ENCODE results near the gene SUPT20HL1.
"Not testable (repeated sequence)": the region's sequence is repeated elsewhere in the genome, so short reads cannot be mapped to it uniquely, and the experiment has no call there.

The SUPT20HL1 gene

GRCh38 chrX:24363432-24364181 lies 3.2 kb downstream of the SUPT20HL1 start:
- DNase-seq (ENCODE audit: low read depth in 2 of 3, low spot score in 2 of 3): not testable (repeated sequence)

DNA sequence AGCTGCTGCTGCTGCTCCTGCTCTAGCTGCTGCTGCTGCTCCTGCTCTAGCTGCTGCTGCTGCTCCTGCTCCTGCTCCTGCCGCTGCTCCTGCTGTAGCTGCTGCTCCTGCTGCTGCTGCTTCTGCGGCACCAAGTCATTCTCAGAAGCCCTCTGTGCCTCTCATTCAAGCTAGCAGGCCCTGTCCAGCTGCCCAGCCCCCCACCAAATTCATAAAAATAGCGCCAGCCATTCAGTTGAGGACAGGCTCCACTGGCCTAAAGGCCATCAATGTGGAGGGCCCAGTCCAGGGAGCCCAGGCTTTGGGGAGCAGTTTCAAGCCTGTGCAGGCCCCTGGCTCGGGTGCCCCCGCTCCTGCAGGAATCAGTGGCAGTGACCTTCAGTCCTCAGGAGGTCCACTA lies 3.9 kb downstream of the SUPT20HL1 start:
- no peak for DNase-seq (ENCODE audit: low read depth in 2 of 3, low spot score in 2 of 3)

DNA sequence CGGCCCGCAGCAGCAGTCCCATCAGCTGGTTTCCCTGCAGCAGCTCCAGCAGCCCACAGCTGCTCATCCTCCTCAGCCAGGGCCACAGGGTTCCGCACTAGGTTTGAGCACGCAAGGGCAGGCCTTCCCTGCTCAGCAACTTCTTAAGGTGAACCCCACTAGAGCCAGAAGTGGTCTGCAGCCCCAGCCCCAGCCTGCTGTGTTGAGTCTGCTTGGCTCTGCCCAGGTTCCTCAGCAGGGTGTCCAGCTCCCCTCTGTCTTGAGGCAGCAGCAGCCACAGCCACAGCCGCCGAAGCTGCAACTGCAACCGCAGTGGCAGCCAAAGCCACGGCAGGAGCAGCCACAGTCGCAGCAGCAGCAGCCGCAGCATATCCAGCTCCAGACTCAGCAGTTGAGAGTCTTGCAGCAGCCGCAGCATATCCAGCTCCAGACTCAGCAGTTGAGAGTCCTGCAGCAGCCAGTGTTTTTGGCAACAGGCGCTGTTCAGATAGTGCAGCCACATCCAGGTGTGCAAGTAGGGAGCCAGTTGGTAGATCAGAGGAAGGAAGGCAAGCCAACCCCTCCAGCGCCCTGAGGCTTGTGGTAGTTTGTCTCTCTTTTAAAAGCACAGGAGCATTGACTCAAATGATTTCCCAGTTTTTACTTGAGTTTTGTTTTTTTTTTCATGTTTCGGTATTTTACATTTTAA lies 4.6 kb downstream of the SUPT20HL1 start:
- no peak for DNase-seq (ENCODE audit: low read depth in 2 of 3, low spot score in 2 of 3)

DNA sequence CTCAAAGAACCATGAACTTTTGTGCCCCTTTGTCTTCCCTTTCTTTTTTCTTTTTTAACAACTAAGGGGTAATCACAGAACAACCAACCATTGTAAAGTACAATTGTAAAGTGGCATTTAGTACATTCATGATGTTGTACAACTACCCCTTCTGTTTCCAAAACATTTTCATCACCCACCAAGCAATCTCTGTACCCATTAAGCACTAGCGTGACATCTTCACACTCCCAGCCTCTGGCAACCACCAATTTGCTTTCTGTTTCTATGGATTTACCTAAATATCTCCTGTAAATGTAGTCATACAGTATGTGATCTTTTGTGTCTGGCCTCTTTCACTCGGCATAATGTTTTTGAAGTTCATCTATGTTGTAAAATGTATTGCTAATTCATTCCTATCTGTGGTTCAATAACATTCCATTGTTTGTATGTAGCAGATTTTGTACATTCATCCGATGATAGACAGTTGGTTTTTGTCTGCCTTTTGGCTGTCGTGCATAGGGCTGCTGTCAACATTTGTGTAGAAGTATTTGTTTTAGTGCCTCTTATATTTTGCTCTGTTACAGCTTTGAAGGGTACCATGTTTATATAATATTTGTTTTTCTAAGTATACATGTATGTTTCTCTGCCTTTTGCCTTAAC lies 6.4 kb downstream of the SUPT20HL1 start:
- not testable (repeated sequence) for DNase-seq (ENCODE audit: low read depth in 2 of 3, low spot score in 2 of 3)

DNA sequence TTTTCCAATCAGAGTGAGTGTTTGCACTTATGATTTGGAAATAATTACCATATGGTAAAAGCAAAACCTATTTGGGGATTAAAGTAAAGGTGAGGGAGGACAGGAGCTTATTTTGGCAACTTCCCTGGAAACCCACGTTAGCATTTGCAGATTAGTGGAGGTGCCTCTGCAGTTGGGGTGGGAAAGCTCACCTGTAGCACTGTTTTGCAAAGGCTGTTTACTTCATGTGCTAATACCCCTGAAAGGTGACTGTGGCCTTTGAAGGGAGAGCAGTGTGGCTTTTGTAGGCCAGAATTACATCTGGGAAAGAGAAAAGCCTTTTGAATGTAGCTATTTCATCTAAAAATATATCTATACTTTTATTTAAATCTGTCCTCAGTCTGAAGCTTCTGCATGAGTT lies 9.4 kb downstream of the SUPT20HL1 start:
- DNase-seq (ENCODE audit: low read depth in 2 of 3, low spot score in 2 of 3): no peak

DNA sequence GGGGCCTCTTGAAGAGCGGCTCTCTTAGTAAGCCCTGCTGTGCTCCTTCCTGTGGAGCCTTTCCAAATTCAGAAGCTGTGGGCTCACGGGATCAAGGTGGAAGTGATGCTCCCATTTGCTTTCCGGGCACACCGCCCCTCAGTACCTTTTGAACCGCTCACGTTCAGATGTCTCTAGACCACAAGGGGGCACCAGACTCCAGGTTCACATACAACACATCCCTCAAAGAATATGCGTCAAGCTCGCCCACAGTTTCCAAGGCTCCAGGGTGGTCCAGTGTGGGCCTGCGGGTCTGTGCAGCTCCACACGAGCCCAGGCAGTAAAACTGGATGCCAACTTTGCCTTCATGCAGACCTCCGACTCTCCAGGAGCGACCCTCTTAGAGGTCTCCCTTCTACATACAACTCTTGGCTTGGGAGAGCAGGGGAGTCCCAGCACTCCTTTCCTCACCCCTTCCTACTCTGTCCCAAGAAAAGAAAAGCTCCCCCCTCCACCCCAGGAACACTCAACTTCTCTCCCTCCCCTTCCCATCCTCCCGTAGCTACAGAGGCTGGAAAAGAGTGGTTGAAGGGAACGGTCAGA lies 11.0 kb downstream of the SUPT20HL1 start:
- peak; percentile 18 to 43 (median 24) for DNase-seq (ENCODE audit: low read depth in 2 of 3, low spot score in 2 of 3)

DNA sequence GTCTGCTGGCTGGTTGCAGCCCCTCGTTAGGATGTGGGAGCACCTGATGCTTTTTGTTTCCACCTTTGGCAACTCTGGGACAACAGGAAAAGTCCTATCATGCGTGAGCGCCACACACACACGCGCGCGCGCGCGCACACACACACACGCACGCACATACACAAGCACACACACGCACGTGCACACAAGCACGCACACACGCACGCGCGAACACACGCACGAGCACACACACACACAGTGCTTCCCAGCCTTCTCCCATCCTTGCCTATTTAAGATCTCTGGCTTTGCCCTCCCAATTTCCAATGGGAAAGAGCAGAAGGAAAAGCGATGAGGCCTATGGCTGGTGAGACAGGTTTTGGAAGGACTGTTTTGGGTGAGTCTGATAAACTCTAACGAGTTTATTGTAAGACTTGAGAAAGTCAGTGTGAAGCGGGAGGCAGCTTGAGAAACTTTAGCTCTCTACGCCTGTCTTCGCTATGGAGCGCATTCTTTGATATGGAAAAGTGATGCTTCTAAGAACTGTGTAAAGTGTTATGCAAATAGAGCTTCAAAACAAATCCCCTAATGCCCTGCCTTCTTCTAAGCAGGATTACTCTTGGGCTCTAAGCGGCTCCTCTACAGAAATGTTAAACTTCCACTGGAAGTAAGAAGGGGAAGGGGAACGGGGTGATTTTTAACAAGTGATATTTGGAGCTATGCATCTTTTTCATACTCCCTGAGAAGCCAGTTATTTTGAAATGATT lies 11.8 kb downstream of the SUPT20HL1 start:
- DNase-seq (ENCODE audit: low read depth in 2 of 3, low spot score in 2 of 3): no peak

DNA sequence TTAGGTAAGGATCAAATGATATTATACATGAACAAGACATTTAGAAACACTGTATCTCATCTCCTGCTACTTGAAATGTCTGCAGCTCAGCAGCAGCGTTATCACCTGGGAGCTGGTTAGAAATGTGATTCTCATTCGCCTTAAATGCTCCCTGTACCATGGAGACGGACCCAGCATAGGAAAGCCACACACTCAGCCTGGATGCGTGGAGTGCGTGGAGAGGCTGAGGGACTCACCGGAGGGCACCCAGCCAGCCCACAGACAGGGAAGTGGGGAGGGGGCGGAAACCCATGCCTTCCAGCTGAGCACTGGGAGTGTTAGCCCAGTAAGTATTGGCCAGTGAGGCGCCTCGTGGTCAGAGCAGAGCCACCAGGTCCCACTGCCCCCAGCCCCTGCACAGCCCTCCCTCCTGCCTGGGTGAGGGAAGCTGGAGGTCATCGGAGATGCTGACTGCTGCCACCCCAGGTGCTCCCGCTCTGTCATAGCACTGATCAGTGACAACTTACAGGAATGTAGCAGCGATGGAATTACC lies 15.2 kb downstream of the SUPT20HL1 start:
- DNase-seq (ENCODE audit: low read depth in 2 of 3, low spot score in 2 of 3): no peak

DNA sequence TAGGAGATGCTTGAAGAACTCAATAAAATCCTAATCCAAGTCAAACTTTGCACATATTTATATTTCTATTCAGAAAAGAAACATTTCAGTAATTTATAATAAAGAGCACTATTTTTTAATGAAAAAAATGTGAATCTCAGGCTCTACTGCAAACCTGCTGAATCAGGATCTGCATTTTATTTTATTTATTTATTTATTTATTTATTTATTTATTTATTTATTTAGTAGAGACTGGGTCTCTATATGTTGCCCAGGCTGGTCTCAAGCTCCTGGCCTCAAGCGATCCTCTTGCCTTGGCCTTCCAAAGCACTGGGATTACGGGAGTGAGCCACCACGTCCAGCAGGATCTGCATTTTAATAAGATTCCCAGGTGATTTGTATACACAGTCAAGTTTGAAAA lies 16.0 kb downstream of the SUPT20HL1 start:
- no peak for DNase-seq (ENCODE audit: low read depth in 2 of 3, low spot score in 2 of 3)

GRCh38 chrX:24377195-24377594 lies 16.8 kb downstream of the SUPT20HL1 start:
- no peak for DNase-seq (ENCODE audit: low read depth in 2 of 3, low spot score in 2 of 3)

DNA sequence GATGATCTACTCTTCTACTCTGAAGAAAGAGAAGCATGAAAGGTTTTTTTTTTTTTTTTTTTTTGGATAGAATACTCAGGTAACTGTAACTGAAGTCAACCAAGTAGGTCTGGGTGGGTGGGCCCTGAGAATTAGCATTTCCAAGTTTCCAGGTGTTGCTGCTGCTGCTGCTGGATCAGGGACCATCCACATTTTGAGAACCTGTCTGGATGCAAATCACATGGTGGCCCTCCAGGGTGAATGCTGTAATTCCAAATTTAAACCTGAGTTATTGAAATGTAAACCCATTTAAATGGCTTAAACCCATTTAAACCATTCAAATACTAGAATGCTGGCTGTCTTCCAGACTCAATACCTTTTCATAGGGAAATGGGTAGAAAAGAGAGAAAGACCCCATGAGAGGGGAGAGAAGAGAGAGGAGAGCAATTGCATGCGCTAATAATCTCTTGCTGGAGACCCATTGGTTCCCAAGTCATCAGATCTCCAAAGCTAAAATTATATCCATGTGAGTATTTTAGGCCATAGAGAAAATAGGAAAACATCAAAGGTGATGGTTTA lies 17.6 kb downstream of the SUPT20HL1 start:
- DNase-seq (ENCODE audit: low read depth in 2 of 3, low spot score in 2 of 3): no peak

- DNase-seq (ENCODE audit: low read depth in 2 of 3, low spot score in 2 of 3): no peak
These were observed 18.3 kb downstream of the SUPT20HL1 start for GRCh38 chrX:24378706-24379105.

DNA sequence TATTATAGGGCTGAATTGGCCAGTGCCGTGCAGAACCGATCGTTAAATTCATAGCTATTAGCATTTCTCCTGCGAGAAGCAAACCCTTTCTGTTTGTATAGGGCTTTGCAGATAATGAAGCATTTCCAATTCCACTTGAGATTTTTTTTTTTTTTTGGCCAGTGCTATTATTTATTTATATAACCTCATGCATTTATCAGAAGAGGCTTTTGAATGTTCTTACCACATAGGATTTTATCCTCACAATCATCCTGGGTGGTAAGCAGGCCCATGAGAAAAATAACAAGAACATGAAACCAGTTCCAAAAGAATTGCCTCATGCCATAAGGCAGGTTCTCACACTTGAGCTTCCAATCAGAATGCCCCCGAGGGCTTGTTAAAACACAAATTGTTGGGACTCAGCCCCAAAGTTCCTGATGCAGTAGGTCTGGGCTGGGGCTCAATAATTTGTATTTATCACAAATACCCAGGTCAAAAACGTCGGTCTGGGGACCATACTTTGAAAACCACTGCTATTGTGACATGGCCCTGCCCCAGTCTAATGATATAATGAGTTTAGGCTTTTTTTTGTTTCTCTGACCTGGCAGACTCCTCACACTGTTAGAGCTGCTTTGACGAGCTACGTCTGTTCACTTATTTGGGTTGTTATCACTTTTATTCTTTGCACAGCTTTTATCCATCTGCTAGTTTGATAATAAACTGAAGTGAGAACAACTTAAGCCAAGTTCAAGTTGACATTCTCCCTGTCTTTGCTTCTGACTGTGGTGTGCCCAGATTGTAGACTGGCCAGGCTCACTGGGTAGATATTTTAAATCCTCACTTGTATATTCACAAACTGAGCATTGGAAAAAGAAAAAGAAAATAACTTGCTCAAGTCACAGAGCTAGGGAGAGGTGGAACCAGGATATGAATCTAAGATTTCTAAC lies 20.1 kb downstream of the SUPT20HL1 start:
- DNase-seq (ENCODE audit: low read depth in 2 of 3, low spot score in 2 of 3): no peak

GRCh38 chrX:24382315-24382714 lies 21.9 kb downstream of the SUPT20HL1 start:
- DNase-seq (ENCODE audit: low read depth in 2 of 3, low spot score in 2 of 3): not testable (repeated sequence)

DNA sequence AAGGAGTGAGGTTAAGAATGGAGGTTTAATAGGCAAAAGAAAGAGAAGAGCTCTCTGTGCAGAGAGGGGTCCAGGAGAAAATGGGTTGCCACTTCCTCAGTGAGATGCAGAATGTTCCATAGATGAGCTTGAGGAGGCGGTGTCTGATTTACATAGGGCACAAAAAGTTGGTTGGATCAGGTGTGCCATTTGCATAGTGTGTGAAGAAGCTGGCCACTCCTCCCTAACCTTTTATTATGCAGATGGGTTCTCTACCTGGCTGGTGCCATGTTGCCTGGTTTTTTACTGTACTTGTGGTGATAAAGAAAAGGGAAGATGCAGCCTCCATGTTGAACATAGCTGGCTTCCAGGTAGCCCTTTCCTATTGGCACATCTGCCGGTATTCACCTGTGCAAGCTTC lies 27.3 kb downstream of the SUPT20HL1 start:
- no peak for DNase-seq (ENCODE audit: low read depth in 2 of 3, low spot score in 2 of 3)

DNA sequence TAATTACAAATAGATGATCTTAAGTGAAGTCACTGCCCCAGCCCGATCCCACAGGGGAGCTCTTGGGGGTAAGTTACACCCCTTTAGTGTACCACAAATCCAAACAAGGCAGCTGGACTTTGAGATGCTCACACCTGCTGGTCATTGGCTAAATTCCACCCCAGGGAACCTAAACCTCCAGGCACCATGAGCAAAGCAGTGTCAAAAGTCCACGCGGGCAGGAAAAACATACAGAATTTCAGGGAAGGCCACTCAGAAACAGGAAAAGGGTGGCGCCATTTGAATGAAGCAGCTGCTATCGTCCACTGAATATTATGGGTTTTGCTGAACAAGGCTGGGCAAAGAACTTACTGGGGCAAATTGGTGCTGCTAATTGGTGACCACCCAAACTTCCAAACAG lies 30.9 kb downstream of the SUPT20HL1 start:
- DNase-seq (ENCODE audit: low read depth in 2 of 3, low spot score in 2 of 3): no peak

DNA sequence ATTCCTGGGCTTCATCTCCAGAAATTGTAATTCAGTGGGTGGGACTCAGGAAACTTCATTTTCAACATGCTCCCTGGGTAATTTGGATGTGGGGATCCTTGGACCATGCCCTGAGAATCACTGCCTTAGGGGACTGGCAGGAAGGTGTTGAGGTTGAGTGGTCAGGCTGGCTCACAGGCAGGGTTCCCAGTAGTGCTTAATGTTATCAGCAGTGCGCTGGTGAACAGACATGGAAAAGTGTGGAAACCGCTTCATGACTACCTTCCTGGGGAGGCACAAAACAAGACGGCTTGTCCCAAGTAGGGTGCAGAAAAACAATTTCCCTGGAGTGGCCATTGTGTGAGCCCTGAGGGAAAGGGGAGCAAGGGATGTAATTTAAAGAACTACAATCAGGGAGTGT lies 31.4 kb downstream of the SUPT20HL1 start:
- no peak for DNase-seq (ENCODE audit: low read depth in 2 of 3, low spot score in 2 of 3)

- DNase-seq (ENCODE audit: low read depth in 2 of 3, low spot score in 2 of 3): no peak
These were observed 32.3 kb downstream of the SUPT20HL1 start for GRCh38 chrX:24392709-24393108.

- DNase-seq (ENCODE audit: low read depth in 2 of 3, low spot score in 2 of 3): no peak
These were observed 35.3 kb downstream of the SUPT20HL1 start for GRCh38 chrX:24395775-24396174.

Measured in activated CD8-positive, alpha-beta memory T cell treated with anti-CD3 and anti-CD28 coated beads for 48 hours (primary cell).